ENCODE measurements around the gene STAB2.

DNA sequence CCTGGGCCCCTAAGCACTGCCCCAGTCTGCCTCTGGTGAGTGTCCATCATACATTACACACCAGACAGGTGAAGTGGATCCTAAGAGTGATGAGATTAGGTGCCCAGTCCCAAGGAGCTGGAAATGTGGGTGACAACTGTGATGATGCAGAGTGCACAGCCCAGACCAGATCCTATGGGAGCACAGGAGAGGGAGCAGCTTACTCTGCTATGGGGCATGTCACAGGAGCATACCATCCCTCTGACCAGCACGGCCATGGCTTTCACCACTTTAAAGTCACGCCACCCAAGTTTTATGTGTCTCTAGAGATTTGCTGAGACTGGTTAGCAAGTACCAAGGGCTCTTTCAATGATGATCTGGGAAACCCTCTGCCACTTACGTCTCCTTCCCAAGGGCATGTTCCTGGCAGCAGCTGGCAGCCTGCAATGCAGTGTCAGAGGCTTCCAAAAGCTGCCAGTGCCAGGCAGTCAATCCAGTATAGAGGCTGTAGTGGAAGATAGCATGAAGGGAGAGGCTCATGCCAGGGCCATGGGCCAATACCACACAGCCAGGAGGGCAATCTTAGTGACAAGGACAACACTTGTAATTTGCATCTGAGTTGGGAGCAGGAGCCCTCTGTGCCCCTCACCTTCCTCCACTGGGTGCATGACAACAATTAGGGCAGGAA, 40.2 kb downstream of the STAB2 start:
- TF ChIP-seq, protein P1, sequence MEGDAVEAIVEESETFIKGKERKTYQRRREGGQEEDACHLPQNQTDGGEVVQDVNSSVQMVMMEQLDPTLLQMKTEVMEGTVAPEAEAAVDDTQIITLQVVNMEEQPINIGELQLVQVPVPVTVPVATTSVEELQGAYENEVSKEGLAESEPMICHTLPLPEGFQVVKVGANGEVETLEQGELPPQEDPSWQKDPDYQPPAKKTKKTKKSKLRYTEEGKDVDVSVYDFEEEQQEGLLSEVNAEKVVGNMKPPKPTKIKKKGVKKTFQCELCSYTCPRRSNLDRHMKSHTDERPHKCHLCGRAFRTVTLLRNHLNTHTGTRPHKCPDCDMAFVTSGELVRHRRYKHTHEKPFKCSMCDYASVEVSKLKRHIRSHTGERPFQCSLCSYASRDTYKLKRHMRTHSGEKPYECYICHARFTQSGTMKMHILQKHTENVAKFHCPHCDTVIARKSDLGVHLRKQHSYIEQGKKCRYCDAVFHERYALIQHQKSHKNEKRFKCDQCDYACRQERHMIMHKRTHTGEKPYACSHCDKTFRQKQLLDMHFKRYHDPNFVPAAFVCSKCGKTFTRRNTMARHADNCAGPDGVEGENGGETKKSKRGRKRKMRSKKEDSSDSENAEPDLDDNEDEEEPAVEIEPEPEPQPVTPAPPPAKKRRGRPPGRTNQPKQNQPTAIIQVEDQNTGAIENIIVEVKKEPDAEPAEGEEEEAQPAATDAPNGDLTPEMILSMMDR (IDR thresholded peaks at IDR 0.05), result no peak
- no peak for TF ChIP-seq POLR2A (IDR thresholded peaks at IDR 0.05)

Measured in thyroid gland (tissue), 4 donors.